Ascending aorta (tissue), 2 donors: Measurements from ENCODE around the gene L3HYPDH. TPM values are rescaled to one million over a fixed set of nuclear protein-coding genes. Genes with fewer than 3 reads are reported as not detected.
A peak's percentile ranks its signal among the peaks of the same experiment; 100 is the strongest.

Experiments used
- DNase-seq, 2 donors: peaks; one replicate each; pipeline ENCODE4 v3.0.0-alpha.2; 2019; ENCODE audit warnings: low spot score in 2 of 2
- H3K27ac ChIP-seq, 2 donors: fragments of 200-600 bp; sonication (generic); one replicate each; pipeline ENCODE4 v1.5.1; 2016 to 2017; ENCODE audit warnings: mild to moderate bottlenecking in 1 of 2
- H3K27me3 ChIP-seq: fragments of 200-600 bp; sonication (generic); one replicate; pipeline ENCODE4 v1.5.1; 2017
- H3K36me3 ChIP-seq, 2 donors: fragments of 200-600 bp; sonication (generic); one replicate each; pipeline ENCODE4 v1.5.1; 2016
- H3K4me1 ChIP-seq, 2 donors: fragments of 200-600 bp; sonication (generic); one replicate each; pipeline ENCODE4 v1.5.1; 2016 to 2017; ENCODE audit warnings: mild to moderate bottlenecking in 1 of 2
- H3K4me3 ChIP-seq, 2 donors: fragments of 200-600 bp; sonication (generic); one replicate each; pipeline ENCODE4 v1.5.1; 2016 to 2017; ENCODE audit warnings: mild to moderate bottlenecking in 1 of 2
- H3K9me3 ChIP-seq, 2 donors: fragments of 200-600 bp; sonication (generic); one replicate each; pipeline ENCODE4 v1.5.1; 2016
- intact Hi-C: fragments of 100-400 bp; cut with DNase I; formaldehyde crosslinking; loops from one replicate; pipeline ENCODE4 v1.15.1; 2023
- total RNA-seq: library from RNA; depleted of rRNA; stranded (reverse); fragments of >200 nt; gene quantifications from one replicate; pipeline ENCODE4 v1.1.0, GENCODE V29; 2016
- TF ChIP-seq, protein P1 (sequence below), 3 experiments: fragments of 200-600 bp in 2 of 3; fragments of 450-650 bp in 1 of 3; sonication (generic) in 2 of 3; IDR thresholded peaks; one replicate each; pipeline ENCODE4 v1.5.1; 2016 to 2019; ENCODE audit warnings: antibody characterized with exemption in 3 of 3, mild to moderate bottlenecking in 1 of 3, moderate library complexity in 1 of 3

The L3HYPDH gene
- total RNA-seq, 1 donor from 2014 or later, result 35.0 TPM

DNA sequence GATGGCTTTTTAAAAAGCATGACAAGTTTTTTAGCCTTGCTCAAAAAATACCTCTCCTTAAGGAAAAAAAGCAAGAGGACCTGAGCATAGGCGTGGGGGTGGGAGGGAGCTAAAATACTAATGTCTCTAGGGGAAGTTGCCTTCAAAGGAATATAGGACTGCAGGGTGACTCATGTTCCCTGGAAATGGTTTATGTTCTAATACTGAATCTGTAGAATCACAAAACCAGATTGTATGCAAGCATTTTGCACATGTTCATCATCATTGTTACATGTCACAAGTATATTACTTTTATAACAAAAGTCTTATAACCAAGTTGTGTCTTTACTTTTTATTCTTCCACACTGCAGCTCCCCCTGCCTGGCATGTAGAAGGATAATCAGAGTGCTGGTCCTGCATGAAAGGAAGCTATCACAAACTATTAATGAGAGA lies 55.6 kb downstream of the L3HYPDH start:
- intact Hi-C loops, result loop anchor here (10.0 kb wide), 1 partner anchor 794 kb away; the partner anchor contains the start of gene DACT1
- no peak for DNase-seq
- Histone ChIP-seq H3K36me3 (no peaks in the 10 kb centered on the region), H3K27me3 (no peaks in the 10 kb centered on the region), H3K4me1 (peaks cover 0 to 30% of the 10 kb centered on the region in 2 donors), H3K9me3 (no peaks in the 10 kb centered on the region), H3K27ac (peak overlapping the region; percentile 56), H3K4me3 (no peak overlapping the region)
- TF ChIP-seq, protein P1, sequence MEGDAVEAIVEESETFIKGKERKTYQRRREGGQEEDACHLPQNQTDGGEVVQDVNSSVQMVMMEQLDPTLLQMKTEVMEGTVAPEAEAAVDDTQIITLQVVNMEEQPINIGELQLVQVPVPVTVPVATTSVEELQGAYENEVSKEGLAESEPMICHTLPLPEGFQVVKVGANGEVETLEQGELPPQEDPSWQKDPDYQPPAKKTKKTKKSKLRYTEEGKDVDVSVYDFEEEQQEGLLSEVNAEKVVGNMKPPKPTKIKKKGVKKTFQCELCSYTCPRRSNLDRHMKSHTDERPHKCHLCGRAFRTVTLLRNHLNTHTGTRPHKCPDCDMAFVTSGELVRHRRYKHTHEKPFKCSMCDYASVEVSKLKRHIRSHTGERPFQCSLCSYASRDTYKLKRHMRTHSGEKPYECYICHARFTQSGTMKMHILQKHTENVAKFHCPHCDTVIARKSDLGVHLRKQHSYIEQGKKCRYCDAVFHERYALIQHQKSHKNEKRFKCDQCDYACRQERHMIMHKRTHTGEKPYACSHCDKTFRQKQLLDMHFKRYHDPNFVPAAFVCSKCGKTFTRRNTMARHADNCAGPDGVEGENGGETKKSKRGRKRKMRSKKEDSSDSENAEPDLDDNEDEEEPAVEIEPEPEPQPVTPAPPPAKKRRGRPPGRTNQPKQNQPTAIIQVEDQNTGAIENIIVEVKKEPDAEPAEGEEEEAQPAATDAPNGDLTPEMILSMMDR (IDR thresholded peaks at IDR 0.05), result peak in 2 of 3 experiments; percentile 21 to 42

GRCh38 chr14:59427653-59428580 lies 56.3 kb downstream of the L3HYPDH start:
- intact Hi-C loops, result loop anchor here (10.0 kb wide), 1 partner anchor 793 kb away; the partner anchor contains the start of gene DACT1
- Histone ChIP-seq H3K27me3 (no peaks in the 10 kb centered on the region), H3K4me1 (peaks cover 0 to 36% of the 10 kb centered on the region in 2 donors), H3K4me3 (no peak overlapping the region), H3K9me3 (no peaks in the 10 kb centered on the region), H3K36me3 (no peaks in the 10 kb centered on the region), H3K27ac (peak overlapping the region; percentile 56)
- TF ChIP-seq, protein P1 (IDR thresholded peaks at IDR 0.05), result no peak
- peak in 1 of 2 donors; percentile 85 for DNase-seq

DNA sequence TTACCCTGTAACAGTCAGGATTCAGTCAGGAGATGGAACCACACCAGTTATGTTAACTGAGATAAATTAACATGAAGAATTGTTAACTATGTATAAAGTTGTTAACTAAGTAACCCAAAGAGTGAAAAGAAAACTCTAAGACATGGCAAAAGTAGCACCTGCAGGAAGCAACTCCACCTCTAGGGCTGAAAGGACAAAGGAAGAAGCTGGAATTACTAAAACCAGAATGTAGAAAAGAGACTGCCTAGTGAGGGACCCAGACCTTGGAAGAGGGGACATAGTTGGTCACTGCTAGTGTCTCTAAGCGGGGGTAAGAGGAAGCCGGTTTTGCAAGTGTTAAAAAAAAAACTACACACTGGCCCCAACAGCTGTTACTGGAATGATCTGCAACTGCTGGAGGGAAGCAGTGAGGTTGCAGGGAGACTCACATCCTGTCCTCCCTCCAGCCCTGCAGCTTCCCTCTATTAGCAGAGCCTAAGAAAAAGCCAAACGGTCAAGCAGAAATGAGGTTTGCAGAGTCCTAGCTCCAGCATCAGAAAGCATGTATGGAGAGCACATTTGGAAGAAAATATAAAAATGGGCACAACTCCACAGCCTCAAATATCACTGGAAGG lies 58.8 kb downstream of the L3HYPDH start:
- no peak for DNase-seq
- H3K27ac ChIP-seq, result peak overlapping the region in 1 of 2 donors; percentile 4
- H3K4me1 ChIP-seq, result peaks cover 3 to 45% of the 10 kb centered on the region in 2 donors

DNA sequence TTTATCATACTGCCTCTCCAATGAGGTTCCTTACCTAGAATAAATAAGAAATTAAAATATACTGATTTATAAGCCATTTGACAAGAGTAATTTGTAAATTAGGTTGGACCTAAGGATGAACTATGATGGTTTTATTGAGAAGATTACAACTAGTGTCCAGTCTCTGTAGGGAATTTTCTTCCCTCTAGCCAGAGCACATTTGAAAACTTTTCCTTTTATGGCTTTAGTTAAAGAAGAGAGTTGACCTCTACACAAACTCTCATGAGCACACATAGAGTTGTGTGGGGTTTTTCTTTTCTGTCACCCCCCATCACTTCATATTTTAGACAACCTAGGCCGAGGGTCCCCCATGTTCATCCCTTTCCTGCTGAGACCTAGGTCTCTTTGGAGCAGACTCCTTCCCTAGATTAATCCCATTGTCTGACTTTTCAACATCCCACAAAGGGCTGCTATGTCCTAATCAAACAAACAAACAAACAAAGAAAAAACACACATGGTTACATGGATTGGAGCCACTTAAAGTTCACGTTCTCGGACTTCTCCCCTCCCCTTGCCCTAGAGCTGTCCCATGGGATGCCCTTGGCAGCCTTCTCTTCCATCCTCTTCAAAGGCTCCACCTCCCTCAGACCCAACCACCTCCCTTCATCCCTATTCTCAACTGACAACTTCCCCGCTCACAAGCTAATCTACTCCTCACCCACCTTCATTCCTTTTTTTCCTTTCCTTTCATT lies 59.7 kb downstream of the L3HYPDH start:
- peaks cover 3 to 46% of the 10 kb centered on the region in 2 donors for H3K4me1 ChIP-seq
- intact Hi-C loops, result loop anchor here (5.0 to 10.0 kb wide), 4 partner anchors 62 to 790 kb away; partner anchors contain the start of gene DACT1

More for the DNA sequence above, 58.8 kb downstream of the L3HYPDH start:
- intact Hi-C loops, result loop anchor here (10.0 kb wide), 1 partner anchor 791 kb away; the partner anchor contains the start of gene DACT1
- TF ChIP-seq, protein P1 (IDR thresholded peaks at IDR 0.05), result no peak
- H3K4me3 ChIP-seq, result no peak overlapping the region
- no peaks in the 10 kb centered on the region for H3K36me3 ChIP-seq
- no peaks in the 10 kb centered on the region for H3K27me3 ChIP-seq
- no peaks in the 10 kb centered on the region for H3K9me3 ChIP-seq

More for the DNA sequence above, 59.7 kb downstream of the L3HYPDH start:
- H3K9me3 ChIP-seq, result no peaks in the 10 kb centered on the region
- no peak for DNase-seq
- peak overlapping the region in 1 of 2 donors; percentile 40 for H3K27ac ChIP-seq
- TF ChIP-seq, protein P1 (IDR thresholded peaks at IDR 0.05), result no peak
- H3K36me3 ChIP-seq, result no peaks in the 10 kb centered on the region
- no peaks in the 10 kb centered on the region for H3K27me3 ChIP-seq
- H3K4me3 ChIP-seq, result no peak overlapping the region

Other genes starting within 250 kb of the L3HYPDH start
- gene GPR135, start 19.0 kb downstream of the L3HYPDH start, total RNA-seq, result 4.7 TPM
- 28.2 TPM for gene JKAMP, start 109 bp upstream of the L3HYPDH start, total RNA-seq
- gene CCDC175, start 92.4 kb upstream of the L3HYPDH start, total RNA-seq, result not detected